PFSK-1 (cell line): ENCODE data around the gene CNIH2.

ENCODE experiments used
- REST ChIP-seq, 2 experiments: IDR thresholded peaks; 2 replicates each; pipeline versions ENCODE4 v1.6.1 to v1.8.0; 2011 to 2012; ENCODE audit warnings: low read depth in 2 of 2, low read length in 2 of 2, control low read depth in 1 of 2, inconsistent platforms in 1 of 2, mild to moderate bottlenecking in 1 of 2, moderate library complexity in 1 of 2; ENCODE audit not compliant: insufficient read depth in 1 of 2
- SIN3A ChIP-seq: IDR thresholded peaks from 2 replicates; pipeline ENCODE4 v1.6.1; 2012; ENCODE audit warnings: mild to moderate bottlenecking, low read length, moderate library complexity, borderline replicate concordance; ENCODE audit not compliant: insufficient read depth

GRCh38 chr11:66287211-66287888 lies 9.4 kb downstream of the CNIH2 start:
- TF ChIP-seq REST (IDR thresholded peaks at IDR 0.05; ENCODE audit: insufficient read depth in 1 of 2, low read depth in 2 of 2, low read length in 2 of 2) (no peak), SIN3A (no peak)
